ENCODE results near the gene WAPL. TPM values are rescaled to one million over a fixed set of nuclear protein-coding genes. Genes with fewer than 3 reads are reported as not detected.
"Not testable (repeated sequence)": the region's sequence is repeated elsewhere in the genome, so short reads cannot be mapped to it uniquely, and the experiment has no call there.

Gene WAPL
- total and polyA plus RNA-seq, 5 experiments from 2014 or later: 37.0 to 67.3 (median 42.1) TPM

GRCh38 chr10:86390337-86391120 lies 131.1 kb downstream of the WAPL start:
- peaks cover 13 to 34% (median 19%) of the 10 kb centered on the region in 5 donors for H3K27me3 Mint-ChIP-seq

GRCh38 chr10:86389441-86390193 lies 132.0 kb downstream of the WAPL start:
- ATAC-seq (peak; percentile 56 to 73), DNase-seq (peak in 2 of 10 donors; percentile 27 to 31)
- peak overlapping the region; percentile 72 to 93 (median 88) for H3K4me3 Mint-ChIP-seq
- H3K27ac Mint-ChIP-seq: peak overlapping the region in 6 of 10 donors; percentile 29 to 86 (median 69)
- no peaks in the 10 kb centered on the region for H3K9me3 Mint-ChIP-seq
- H3K4me1 Mint-ChIP-seq: peaks cover 0 to 12% (median 11%) of the 10 kb centered on the region in 4 donors
- peaks cover 13 to 38% (median 19%) of the 10 kb centered on the region in 5 donors for H3K27me3 Mint-ChIP-seq
- no peaks in the 10 kb centered on the region for H3K36me3 Mint-ChIP-seq
- POLR2A ChIA-PET: interaction anchor here (0.6 kb wide), 2 partner anchors 30 to 350 kb away, joined by 3 to 5 read pairs; no protein-coding TSS in a partner anchor

More at GRCh38 chr10:86390337-86391120, 131.1 kb downstream of the WAPL start:
- DNase-seq: no peak
- Mint-ChIP-seq H3K9me3 (no peaks in the 10 kb centered on the region), H3K27ac (no peak overlapping the region), H3K4me1 (peaks cover 0 to 12% (median 11%) of the 10 kb centered on the region in 4 donors), H3K4me3 (peak overlapping the region; percentile 8 to 82 (median 44)), H3K36me3 (no peaks in the 10 kb centered on the region)
- ATAC-seq: no peak
- POLR2A ChIA-PET: no interaction called here

- POLR2A ChIA-PET: interaction anchor here (0.6 kb wide), 2 partner anchors 30 to 351 kb away, joined by 3 to 5 read pairs; no protein-coding TSS in a partner anchor
- peak overlapping the region in 6 of 10 donors; percentile 2 to 86 (median 69) for H3K27ac Mint-ChIP-seq
- not testable (repeated sequence) for DNase-seq, H3K36me3 Mint-ChIP-seq, H3K9me3 Mint-ChIP-seq, ATAC-seq
- peak overlapping the region; percentile 72 to 93 (median 88) for H3K4me3 Mint-ChIP-seq
- peaks cover 0 to 12% (median 11%) of the 10 kb centered on the region in 4 donors for H3K4me1 Mint-ChIP-seq
- peaks cover 13 to 40% (median 19%) of the 10 kb centered on the region in 5 donors for H3K27me3 Mint-ChIP-seq
These were observed 132.5 kb downstream of the WAPL start for GRCh38 chr10:86389109-86389440.

GRCh38 chr10:86388119-86388704 lies 133.4 kb downstream of the WAPL start:
- POLR2A ChIA-PET: interaction anchor here (1.4 kb wide), 1 partner anchor 12 kb away, joined by 3 read pairs; no protein-coding TSS in a partner anchor
- Mint-ChIP-seq H3K4me3 (peak overlapping the region in 9 of 10 donors; percentile 17 to 80 (median 60)), H3K4me1 (peaks cover 0 to 12% (median 11%) of the 10 kb centered on the region in 4 donors), H3K27me3 (peaks cover 13 to 44% (median 19%) of the 10 kb centered on the region in 5 donors), H3K9me3 (no peaks in the 10 kb centered on the region), H3K36me3 (no peaks in the 10 kb centered on the region), H3K27ac (peak overlapping the region in 2 of 10 donors; percentile 1 to 68)
- no peak for ATAC-seq
- no peak for DNase-seq

- H3K27me3 Mint-ChIP-seq: peaks cover 13 to 46% (median 20%) of the 10 kb centered on the region in 5 donors
- no peaks in the 10 kb centered on the region for H3K36me3 Mint-ChIP-seq
- DNase-seq: no peak
- H3K27ac Mint-ChIP-seq: peak overlapping the region in 3 of 10 donors; percentile 17 to 48 (median 29)
- peaks cover 0 to 12% (median 11%) of the 10 kb centered on the region in 4 donors for H3K4me1 Mint-ChIP-seq
- H3K4me3 Mint-ChIP-seq: no peak overlapping the region
- POLR2A ChIA-PET: interaction anchor here (1.4 kb wide), 1 partner anchor 13 kb away, joined by 3 read pairs; no protein-coding TSS in a partner anchor
- ATAC-seq: no peak
- no peaks in the 10 kb centered on the region for H3K9me3 Mint-ChIP-seq
These were observed 134.3 kb downstream of the WAPL start for GRCh38 chr10:86387178-86387794.

GRCh38 chr10:86385806-86386205 lies 135.8 kb downstream of the WAPL start:
- ATAC-seq (no peak), DNase-seq (no peak)
- Mint-ChIP-seq H3K9me3 (no peaks in the 10 kb centered on the region), H3K4me1 (peaks cover 0 to 12% (median 11%) of the 10 kb centered on the region in 4 donors), H3K4me3 (no peak overlapping the region), H3K27me3 (peaks cover 19 to 55% (median 27%) of the 10 kb centered on the region in 5 donors), H3K27ac (no peak overlapping the region), H3K36me3 (no peaks in the 10 kb centered on the region)
- POLR2A ChIA-PET: interaction anchor here (0.5 kb wide), 1 partner anchor 191 kb away, joined by 3 read pairs; no protein-coding TSS in a partner anchor

Other genes with a start within 250 kb of the WAPL start
- gene GRID1, start 155.0 kb downstream of the WAPL start, total RNA-seq: not detected
- gene GRID1, start 155.0 kb downstream of the WAPL start, polyA plus RNA-seq: not detected
- not detected for gene OPN4, start 132.8 kb upstream of the WAPL start, total RNA-seq
- not detected for gene OPN4, start 132.8 kb upstream of the WAPL start, polyA plus RNA-seq
- gene LDB3, start 146.7 kb upstream of the WAPL start, total RNA-seq: under 1 TPM; 0.08 to 0.29 TPM
- gene LDB3, start 146.7 kb upstream of the WAPL start, polyA plus RNA-seq: not detected
- 10 to 100 TPM; 10.4 to 11.0 TPM for gene BMPR1A, start 234.8 kb upstream of the WAPL start, total RNA-seq
- 1 to 10 TPM; 1.1 to 5.2 (median 2.2) TPM for gene BMPR1A, start 234.8 kb upstream of the WAPL start, polyA plus RNA-seq